GM19468 (cell line): ENCODE results near the gene TACR1.
"Not testable (repeated sequence)": the region's sequence is repeated elsewhere in the genome, so short reads cannot be mapped to it uniquely, and the experiment has no call there.

ENCODE experiments used
- ATAC-seq: cut with Tn5 transposase; IDR thresholded peaks from one replicate; pipeline ENCODE4 v1.9.1; 2021; ENCODE audit warnings: mild to moderate bottlenecking, moderate library complexity, moderate number of reproducible peaks; ENCODE audit not compliant: unreplicated experiment; ENCODE audit errors: extremely low read depth

TACR1 gene

GRCh38 chr2:75098856-75099255 is 100.5 kb downstream of the TACR1 start:
- no peak for ATAC-seq

- ATAC-seq, result no peak
These were observed 101.5 kb downstream of the TACR1 start for GRCh38 chr2:75097831-75098230.

GRCh38 chr2:75094405-75094804 is 104.9 kb downstream of the TACR1 start:
- ATAC-seq, result no peak

GRCh38 chr2:75090770-75091515 is 108.4 kb downstream of the TACR1 start:
- ATAC-seq, result no peak

- no peak for ATAC-seq
These were observed 109.8 kb downstream of the TACR1 start for GRCh38 chr2:75089471-75089870.

- ATAC-seq, result no peak
These were observed 110.5 kb downstream of the TACR1 start for GRCh38 chr2:75088791-75089190.

- ATAC-seq, result no peak
These were observed 111.6 kb downstream of the TACR1 start for GRCh38 chr2:75087736-75088135.

GRCh38 chr2:75079575-75079974 is 119.7 kb downstream of the TACR1 start:
- ATAC-seq, result no peak

GRCh38 chr2:75077909-75078308 is 121.4 kb downstream of the TACR1 start:
- no peak for ATAC-seq

- no peak for ATAC-seq
These were observed 123.2 kb downstream of the TACR1 start for GRCh38 chr2:75076088-75076487.

GRCh38 chr2:75074708-75075107 is 124.6 kb downstream of the TACR1 start:
- ATAC-seq, result no peak

- ATAC-seq, result no peak
These were observed 125.1 kb downstream of the TACR1 start for GRCh38 chr2:75074228-75074627.

- ATAC-seq, result no peak
These were observed 127.6 kb downstream of the TACR1 start for GRCh38 chr2:75071766-75072165.

- no peak for ATAC-seq
These were observed 130.8 kb downstream of the TACR1 start for GRCh38 chr2:75068546-75068945.

GRCh38 chr2:75067506-75067905 is 131.8 kb downstream of the TACR1 start:
- no peak for ATAC-seq

GRCh38 chr2:75066121-75066902 is 133.0 kb downstream of the TACR1 start:
- no peak for ATAC-seq

GRCh38 chr2:75065402-75066008 is 133.8 kb downstream of the TACR1 start:
- ATAC-seq, result no peak

- ATAC-seq, result no peak
These were observed 134.5 kb downstream of the TACR1 start for GRCh38 chr2:75064691-75065396.

GRCh38 chr2:75063906-75064305 is 135.4 kb downstream of the TACR1 start:
- ATAC-seq, result no peak

GRCh38 chr2:75058427-75058826 is 140.9 kb downstream of the TACR1 start:
- no peak for ATAC-seq

GRCh38 chr2:75057150-75057549 is 142.2 kb downstream of the TACR1 start:
- ATAC-seq, result not testable (repeated sequence)
